ENCODE data around the gene CUBN. TPM values are rescaled to one million over a fixed set of nuclear protein-coding genes. Genes with fewer than 3 reads are reported as not detected.
A peak's percentile ranks its signal among the peaks of the same experiment; 100 is the strongest.

CUBN gene
- total and polyA plus RNA-seq, 8 donors, result 0.28 to 1.3 (median 0.66) TPM

- DNase-seq (no peak), FAIRE-seq (no peak), ATAC-seq (peak in 2 of 4 donors; percentile 51 to 59)
- Histone ChIP-seq H3K27ac (peak overlapping the region in 2 of 4 donors; percentile 74 to 77), H3K9me3 (no peaks in the 10 kb centered on the region), H3K4me1 (peaks cover 0 to 4% (median 0%) of the 10 kb centered on the region in 3 donors), H3K27me3 (no peaks in the 10 kb centered on the region), H3K4me3 (no peak overlapping the region), H3K36me3 (no peaks in the 10 kb centered on the region)
- TF ChIP-seq, protein P1, sequence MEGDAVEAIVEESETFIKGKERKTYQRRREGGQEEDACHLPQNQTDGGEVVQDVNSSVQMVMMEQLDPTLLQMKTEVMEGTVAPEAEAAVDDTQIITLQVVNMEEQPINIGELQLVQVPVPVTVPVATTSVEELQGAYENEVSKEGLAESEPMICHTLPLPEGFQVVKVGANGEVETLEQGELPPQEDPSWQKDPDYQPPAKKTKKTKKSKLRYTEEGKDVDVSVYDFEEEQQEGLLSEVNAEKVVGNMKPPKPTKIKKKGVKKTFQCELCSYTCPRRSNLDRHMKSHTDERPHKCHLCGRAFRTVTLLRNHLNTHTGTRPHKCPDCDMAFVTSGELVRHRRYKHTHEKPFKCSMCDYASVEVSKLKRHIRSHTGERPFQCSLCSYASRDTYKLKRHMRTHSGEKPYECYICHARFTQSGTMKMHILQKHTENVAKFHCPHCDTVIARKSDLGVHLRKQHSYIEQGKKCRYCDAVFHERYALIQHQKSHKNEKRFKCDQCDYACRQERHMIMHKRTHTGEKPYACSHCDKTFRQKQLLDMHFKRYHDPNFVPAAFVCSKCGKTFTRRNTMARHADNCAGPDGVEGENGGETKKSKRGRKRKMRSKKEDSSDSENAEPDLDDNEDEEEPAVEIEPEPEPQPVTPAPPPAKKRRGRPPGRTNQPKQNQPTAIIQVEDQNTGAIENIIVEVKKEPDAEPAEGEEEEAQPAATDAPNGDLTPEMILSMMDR (IDR thresholded peaks at IDR 0.05), result no peak
- intact Hi-C loops (cut with DNase I), result no loop called here
- 87 to 90% methylated on average over 7 of the region's 7 CpGs for WGBS, 2 donors
Measured at GRCh38 chr10:17062009-17062408, 67.6 kb downstream of the CUBN start.

DNA sequence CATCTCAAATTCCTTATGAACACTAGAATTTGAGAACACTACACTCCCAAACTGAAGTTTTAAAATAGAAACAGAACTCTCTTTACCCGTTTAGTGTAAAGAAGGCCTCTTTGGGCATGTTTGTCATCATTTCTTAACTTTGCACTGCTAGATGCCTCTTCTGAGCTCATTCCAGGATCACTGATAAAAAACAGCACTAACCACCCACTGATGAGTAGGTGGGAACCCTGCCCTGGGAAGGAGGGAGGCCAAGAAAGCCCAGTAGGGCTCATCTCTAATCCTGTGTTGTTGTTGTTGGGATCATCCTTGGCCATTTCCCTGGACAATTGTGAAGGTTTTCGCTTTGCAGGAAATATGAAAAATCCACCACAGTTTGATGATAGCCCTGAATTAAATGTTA, 68.2 kb downstream of the CUBN start:
- TF ChIP-seq, protein P1 (IDR thresholded peaks at IDR 0.05), result no peak
- no peaks in the 10 kb centered on the region for H3K36me3 ChIP-seq
- intact Hi-C loops (cut with DNase I), result no loop called here
- H3K4me3 ChIP-seq, result no peak overlapping the region
- FAIRE-seq (no peak), ATAC-seq (no peak), DNase-seq (no peak)
- H3K9me3 ChIP-seq, result no peaks in the 10 kb centered on the region
- whole genome bisulfite sequencing, 2 donors, result 77 to 84% methylated on average over 2 of the region's 2 CpGs
- H3K4me1 ChIP-seq, result peaks cover 0 to 4% (median 0%) of the 10 kb centered on the region in 3 donors
- peak overlapping the region in 2 of 4 donors; percentile 74 to 77 for H3K27ac ChIP-seq
- no peaks in the 10 kb centered on the region for H3K27me3 ChIP-seq

DNA sequence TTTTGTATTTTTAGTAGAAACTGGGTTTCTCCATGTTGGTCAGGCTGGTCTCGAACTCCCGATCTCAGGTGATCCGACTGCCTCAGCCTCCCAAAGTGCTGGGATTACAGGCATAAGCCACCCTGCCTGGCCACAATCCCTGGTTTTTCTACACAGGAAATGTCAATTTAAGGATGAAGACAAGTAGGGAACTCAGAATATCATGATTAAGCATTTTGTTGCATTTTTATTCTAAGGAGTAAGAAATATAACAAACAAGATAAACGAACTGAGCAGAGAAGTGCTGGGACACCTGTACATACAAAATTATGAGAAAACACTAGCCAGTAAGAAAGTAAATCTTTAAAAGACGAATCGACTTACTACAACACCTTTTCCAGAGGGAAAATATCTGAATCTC, 69.3 kb downstream of the CUBN start:
- WGBS, 2 donors, result 68 to 78% methylated on average over 6 of the region's 6 CpGs
- intact Hi-C loops (cut with DNase I), result no loop called here
- no peak for ATAC-seq
- Histone ChIP-seq H3K9me3 (no peaks in the 10 kb centered on the region), H3K27ac (no peak overlapping the region), H3K4me3 (no peak overlapping the region), H3K4me1 (peaks cover 0 to 4% (median 0%) of the 10 kb centered on the region in 3 donors), H3K36me3 (no peaks in the 10 kb centered on the region), H3K27me3 (no peaks in the 10 kb centered on the region)
- TF ChIP-seq, protein P1 (IDR thresholded peaks at IDR 0.05), result no peak
- no peak for DNase-seq
- no peak for FAIRE-seq

DNA sequence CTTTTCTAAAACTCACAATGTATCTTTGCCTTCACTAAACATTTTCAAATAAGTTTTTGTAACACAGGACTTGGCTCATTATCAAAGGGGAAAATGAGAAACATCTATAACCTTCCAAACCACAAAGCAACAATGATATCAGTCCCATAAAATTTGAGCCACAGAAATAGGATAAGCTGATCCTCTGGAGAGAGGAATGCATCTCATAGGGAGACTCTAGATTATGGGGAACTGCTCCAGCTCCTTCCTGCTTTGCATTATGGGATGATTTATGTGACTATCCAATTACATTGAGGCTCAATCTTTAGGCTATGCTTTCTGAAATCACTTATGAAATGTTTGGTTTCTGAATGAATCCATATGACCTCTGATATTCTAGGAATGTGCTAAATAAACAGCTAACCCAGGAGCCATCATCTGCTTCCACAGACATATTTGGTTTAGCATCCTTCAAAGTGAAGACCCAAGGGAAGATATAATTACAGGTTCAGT, 70.4 kb downstream of the CUBN start:
- H3K27ac ChIP-seq, result no peak overlapping the region
- no peaks in the 10 kb centered on the region for H3K9me3 ChIP-seq
- no peak overlapping the region for H3K4me3 ChIP-seq
- intact Hi-C loops (cut with DNase I), result no loop called here
- no peaks in the 10 kb centered on the region for H3K36me3 ChIP-seq
- no peaks in the 10 kb centered on the region for H3K27me3 ChIP-seq
- FAIRE-seq (no peak), ATAC-seq (no peak), DNase-seq (no peak)
- TF ChIP-seq, protein P1 (IDR thresholded peaks at IDR 0.05), result no peak
- H3K4me1 ChIP-seq, result peaks cover 0 to 3% (median 0%) of the 10 kb centered on the region in 3 donors

GRCh38 chr10:17058093-17058492, 71.5 kb downstream of the CUBN start:
- Histone ChIP-seq H3K9me3 (no peaks in the 10 kb centered on the region), H3K4me3 (no peak overlapping the region), H3K27ac (no peak overlapping the region), H3K27me3 (no peaks in the 10 kb centered on the region), H3K36me3 (no peaks in the 10 kb centered on the region), H3K4me1 (no peaks in the 10 kb centered on the region)
- ATAC-seq, result no peak
- no peak for FAIRE-seq
- DNase-seq, result no peak
- intact Hi-C loops (cut with DNase I), result no loop called here
- 80 to 88% methylated on average over 3 of the region's 3 CpGs for whole genome bisulfite sequencing, 2 donors
- TF ChIP-seq, protein P1 (IDR thresholded peaks at IDR 0.05), result no peak

Data from pancreas (tissue), 10 donors.